ENCODE data around the gene UMPS.
"Not testable (repeated sequence)": the region's sequence is repeated elsewhere in the genome, so short reads cannot be mapped to it uniquely, and the experiment has no call there.

UMPS gene

DNA sequence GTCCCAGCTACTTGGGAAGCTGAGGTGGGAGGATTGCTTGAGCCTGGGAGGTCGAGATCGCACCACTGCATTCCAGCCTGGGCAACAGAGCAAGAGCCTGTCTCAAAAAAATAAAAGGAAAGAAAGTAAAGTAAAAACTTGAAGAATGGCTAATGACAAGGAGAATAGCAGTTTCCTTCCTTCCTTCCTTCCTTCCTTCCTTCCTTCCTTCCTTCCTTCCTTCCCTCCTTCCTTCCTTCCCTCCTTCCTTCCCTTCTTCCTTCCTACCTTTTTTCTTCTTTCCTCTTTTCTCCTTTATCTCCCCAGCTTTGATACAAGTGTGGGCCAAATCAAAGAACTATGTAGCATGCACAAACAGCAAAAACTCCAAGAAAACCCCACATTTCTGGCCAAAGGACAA is 23.0 kb upstream of the UMPS start:
- DNase-seq (ENCODE audit: low spot score) = not testable (repeated sequence)

GRCh38 chr3:124707656-124708062 is 22.6 kb upstream of the UMPS start:
- DNase-seq (ENCODE audit: low spot score) = no peak

DNA sequence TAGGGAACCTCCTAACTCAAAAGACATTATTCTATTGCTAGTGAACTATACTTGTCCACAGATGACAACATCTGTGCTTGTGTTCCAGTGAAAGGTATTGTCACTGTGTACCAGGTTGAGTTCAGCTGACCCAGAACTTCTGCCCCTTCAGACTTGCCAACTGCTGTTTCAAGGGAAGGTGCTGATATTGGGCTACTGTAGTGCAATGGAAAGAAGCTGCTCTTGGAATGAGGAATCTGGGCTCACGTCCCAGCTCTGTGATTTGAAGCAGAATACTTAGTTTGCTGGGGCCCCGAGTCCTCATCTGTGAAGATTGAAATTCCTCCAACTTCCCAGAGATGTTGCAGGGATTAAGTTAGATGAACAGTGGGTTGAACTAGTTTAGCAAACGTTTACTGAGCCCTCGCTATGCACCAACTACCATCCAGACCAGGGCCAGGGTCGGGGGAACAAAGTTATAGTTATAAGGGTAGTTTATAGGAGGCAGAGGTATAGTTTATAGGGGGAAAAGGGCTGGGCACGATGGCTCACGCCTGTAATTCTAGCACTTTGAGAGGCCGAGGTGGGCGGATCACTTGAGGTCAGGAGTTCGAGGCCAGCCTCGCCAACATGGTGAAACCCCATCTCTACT is 15.9 kb upstream of the UMPS start:
- DNase-seq (ENCODE audit: low spot score) = no peak

- no peak for DNase-seq (ENCODE audit: low spot score)
Observed at GRCh38 chr3:124722589-124722988, 7.7 kb upstream of the UMPS start.

DNA sequence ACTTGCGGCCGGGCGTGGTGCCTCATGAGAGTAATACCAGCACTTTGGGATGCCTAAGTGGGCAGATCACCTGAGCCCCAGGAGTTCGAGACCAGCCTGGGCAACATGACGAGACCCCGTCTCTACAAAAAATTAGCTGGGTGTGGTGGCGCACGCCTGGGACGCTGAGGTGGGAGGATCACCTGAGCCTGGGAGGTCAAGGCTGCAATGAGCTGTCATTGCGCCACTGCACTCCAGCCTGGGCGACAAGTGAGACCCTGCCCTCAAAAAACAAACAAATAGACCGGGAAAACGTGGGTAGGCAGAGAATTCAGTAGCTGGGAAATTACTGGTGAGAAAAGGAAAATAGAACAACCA is 667 bp downstream of the UMPS start:
- DNase-seq (ENCODE audit: low spot score) = no peak

DNA sequence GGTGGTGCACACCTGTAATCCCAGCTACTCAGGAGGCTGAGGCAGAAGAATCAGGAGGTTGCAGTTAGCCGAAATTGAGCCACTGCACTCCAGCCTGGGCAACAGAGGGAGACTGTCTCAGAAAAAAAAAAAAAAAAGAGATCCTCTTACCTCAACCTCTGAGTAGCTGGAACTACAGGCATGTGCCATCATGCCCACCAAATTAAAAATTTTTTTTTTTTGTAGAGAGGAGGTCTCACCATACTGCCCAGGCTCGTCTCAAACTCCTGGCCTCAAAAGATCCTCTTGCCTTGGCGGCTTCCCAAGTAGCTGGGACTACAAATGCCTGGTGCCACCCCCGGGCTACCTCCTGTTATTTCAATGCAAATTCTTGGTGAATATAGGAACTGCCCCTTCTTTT is 1.5 kb downstream of the UMPS start:
- no peak for DNase-seq (ENCODE audit: low spot score)

DNA sequence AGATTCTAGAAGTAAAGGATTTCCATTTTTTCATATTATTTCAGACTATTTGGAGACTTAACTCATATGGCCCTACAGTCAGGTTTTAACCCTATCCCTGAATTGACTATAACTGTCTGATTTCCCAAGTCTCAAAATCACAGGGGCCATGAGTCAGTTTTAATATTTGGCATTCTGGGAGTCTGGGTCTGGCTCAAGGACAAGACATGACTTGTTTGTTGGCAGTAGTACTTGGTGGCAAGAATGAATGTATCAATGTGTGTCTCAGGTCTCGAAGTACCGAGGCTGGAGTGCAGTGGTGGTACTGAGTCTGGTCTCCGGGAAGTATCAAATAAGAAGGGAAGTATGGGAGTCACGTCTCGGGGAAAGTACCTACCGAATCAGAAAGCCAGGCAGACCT is 10.8 kb downstream of the UMPS start:
- no peak for DNase-seq (ENCODE audit: low spot score)

- DNase-seq (ENCODE audit: low spot score) = no peak
Observed at GRCh38 chr3:124745756-124746155, 15.5 kb downstream of the UMPS start.

DNA sequence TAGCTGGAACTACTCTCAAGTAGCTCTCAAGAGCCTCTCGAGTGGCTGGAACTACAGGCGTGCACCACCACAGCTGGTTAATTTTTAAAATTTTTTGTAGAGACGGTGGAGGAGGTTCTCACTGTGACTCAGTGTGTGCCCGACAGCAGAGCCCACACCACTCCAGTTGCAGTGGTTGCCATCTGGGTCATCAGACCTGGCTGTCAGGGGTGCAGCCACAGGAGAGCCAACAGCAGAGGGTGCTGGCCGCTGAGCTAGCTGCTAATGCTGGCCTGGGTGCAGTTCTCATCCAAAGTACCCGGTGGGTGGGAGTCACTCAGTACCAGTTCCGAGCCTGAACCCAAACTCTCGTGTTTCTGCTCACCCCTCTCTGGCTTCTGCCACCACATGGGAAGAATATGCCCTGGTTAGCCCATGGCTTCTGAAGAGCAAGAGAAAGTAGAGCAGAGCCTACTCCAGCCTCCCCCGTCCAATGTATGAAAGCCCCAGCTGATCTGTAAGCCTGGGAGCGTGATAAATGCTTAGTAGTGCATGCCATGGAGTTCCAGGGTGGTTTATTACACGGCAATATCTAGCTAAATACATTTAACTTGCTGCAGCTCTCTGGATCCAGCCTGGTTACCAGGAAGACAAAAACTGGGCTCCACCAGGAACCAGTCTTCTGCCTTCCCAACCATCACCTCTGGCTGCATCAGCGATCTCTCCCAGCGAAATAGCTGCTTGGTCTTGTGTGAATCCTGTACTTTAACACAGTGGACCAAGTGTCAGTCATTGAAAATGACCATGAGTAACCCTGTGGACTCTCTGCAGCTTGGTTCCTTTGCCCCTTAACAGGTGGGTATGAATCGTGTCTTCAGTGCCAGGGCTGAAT is 17.1 kb downstream of the UMPS start:
- DNase-seq (ENCODE audit: low spot score) = no peak

DNA sequence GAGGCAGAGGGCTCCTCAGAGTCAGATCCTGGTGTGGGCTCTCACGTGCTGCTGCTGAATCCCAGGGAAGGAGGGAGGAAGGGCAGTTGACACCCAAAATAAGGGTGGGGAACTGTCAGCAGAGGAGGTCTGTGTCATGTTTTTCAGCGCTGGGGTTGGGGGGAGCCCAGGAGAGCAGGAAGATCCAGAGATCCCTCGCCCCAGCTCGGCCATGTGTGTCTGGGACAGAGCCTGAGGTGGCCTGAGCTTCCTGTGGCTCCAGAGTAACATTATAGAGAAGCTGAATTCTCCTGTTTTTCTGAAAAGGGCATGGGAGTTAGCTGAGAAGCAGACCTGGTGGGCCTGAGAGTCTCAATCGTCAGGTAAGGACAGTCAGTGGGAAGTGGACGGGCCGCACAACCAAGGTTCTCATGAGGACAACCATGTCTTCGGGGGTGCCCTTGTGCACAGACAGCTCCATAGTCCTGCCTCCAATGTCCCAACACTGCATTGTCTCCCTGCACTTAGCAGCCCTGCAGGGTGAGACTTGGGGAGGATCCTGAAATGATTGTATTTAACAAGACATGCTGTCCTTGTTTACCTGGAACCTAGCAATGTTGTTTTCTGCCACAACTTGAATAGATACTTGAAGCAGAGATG is 18.4 kb downstream of the UMPS start:
- DNase-seq (ENCODE audit: low spot score) = no peak

DNA sequence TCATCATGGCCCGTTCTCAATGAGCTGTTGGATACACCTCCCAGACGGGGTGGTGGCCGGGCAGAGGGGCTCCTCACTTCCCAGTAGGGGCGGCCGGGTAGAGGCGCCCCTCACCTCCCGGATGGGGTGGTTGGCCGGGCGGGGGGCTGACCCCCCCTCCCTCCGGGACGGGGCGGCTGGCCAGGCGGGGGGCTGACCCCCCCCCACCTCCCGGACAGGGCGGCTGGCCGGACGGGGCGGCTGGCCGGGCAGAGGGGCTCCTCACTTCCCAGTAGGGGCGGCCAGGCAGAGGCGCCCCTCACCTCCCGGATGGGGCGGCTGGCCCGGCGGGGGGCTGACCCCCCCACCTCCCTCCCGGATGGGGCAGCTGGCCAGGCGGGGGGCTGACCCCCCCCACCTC is 19.6 kb downstream of the UMPS start:
- DNase-seq (ENCODE audit: low spot score) = not testable (repeated sequence)

DNA sequence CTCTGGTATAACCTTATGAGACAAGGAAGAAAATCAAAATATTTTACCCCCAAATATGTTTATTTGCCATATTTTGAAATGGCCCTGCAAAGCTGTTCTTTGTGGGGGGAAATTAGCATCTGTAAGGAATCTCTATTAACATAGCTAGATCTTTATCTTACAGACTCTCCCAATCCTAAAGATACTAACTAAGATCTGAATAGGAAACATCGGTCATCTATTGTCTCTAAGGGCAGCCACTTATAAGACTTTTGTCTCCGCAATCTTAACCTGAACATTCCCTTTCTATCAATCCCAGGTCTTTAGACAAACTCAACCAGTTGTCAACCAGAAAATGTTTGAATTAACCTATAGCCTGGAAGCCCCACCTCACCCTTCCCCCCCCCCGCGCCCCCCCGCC is 21.2 kb downstream of the UMPS start:
- DNase-seq (ENCODE audit: low spot score) = no peak

DNA sequence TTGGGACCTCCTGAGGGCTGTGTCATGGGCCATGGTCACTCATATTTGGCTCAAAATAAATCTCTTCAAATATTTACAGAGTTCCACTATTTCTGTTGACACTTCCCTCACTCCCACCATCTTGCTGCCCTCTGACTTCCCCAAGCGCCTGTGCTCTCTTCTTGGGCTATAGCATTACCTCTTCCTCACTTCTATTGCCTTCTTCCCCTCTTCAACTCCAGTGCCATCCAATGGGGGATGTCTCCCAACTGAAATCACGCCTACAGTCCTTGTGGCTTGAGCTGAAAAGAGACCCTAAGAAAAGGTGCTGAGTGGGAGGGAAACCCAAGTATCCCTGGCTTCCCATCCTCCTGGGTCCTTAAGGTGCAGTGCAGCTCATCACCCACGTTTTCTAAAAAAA is 21.8 kb downstream of the UMPS start:
- DNase-seq (ENCODE audit: low spot score) = no peak

GRCh38 chr3:124757926-124758325 is 27.7 kb downstream of the UMPS start:
- not testable (repeated sequence) for DNase-seq (ENCODE audit: low spot score)

DNA sequence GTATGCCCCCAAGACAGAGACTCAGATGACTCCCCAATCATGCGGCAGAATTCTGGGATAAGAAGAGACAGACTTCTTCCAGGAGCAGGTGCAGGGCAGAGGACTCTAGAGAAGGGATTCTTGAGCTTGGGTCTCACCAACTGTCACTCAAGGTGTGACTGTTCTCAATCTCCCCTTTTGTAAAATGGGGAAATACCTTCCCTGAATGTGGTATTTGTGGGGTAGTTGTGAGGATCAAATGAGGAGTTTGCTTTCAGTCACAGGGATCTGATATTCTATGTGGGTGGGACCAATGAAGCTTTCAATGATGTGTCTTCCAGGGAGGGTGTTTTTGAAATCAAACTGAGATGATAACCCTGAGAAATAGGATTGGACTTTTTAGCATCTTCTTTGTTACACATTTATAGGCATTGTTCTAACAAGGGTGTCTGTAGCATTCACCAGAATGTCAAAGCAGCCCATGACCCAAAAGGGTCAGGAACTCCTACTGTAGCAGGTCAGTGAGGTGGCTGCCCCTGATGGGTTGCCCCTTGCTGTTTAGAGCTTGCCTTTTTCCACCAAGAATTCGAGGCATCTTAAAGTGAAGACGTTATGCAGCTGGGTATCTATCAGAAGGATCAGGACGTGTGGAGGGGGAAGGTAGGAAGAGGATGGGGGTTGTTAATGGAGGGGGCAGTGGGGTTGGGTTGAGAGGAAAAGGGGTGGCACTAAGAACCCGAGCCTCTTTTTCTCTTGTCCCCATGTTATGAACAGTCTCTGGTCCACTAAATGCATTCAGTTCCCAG is 28.8 kb downstream of the UMPS start:
- DNase-seq (ENCODE audit: low spot score) = no peak

DNA sequence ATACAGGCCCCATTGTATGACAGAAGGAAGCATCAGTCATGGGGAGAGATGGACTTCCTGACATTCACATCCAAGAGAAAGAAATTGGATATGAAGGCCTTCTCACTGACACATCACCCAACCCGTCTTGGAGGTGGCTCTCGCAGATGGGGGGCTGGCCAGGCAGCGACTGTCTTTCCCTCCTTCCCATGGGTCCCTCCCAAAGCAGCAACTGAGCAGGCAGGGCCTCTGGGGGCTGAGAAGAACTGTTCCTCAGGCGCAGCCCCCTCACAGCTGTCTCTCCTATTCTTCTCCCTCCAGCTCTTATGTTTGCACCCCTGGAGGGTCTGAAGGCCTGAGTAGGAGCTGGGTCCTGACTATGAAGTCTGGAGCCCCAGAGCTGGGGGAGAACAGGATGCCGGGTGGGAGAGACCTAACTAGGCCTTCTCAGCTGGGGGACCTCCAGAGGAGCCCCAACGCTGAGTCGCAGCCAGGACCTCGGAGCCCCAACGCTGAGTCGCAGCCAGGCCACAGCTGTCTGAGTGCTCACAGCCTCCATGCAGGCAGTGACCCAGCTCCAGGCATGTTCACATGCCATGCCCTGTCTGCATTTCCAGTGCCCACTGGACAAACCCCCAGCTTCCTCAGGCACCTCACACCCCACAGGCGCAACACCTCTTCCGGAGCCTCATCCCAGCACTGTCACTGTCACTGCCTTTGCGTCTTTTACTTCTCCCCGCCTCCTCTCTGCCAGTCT is 29.6 kb downstream of the UMPS start:
- DNase-seq (ENCODE audit: low spot score) = no peak

DNA sequence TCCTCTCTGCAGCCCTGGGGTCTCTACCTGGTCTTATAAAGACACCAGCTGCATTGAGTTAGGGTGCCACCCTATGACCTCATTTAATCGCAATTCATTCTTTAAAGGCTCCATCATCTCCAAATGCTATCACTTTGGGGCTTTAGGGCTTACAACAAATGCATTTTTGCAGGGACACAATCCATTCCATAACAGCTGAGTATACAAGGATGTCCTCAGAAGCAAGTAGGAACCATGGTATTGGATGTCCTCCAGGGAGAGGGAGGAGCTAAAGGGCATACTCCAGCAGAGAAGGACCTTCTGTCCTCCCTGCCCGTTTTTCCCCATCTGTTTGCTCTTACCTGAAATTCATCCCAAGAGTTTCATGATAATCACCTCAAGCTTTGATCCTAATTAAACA is 30.3 kb downstream of the UMPS start:
- no peak for DNase-seq (ENCODE audit: low spot score)

GRCh38 chr3:124761250-124761796 is 31.1 kb downstream of the UMPS start:
- DNase-seq (ENCODE audit: low spot score) = peak; percentile 82

GRCh38 chr3:124761935-124762660 is 31.8 kb downstream of the UMPS start:
- DNase-seq (ENCODE audit: low spot score) = no peak

GRCh38 chr3:124762661-124763011 is 32.4 kb downstream of the UMPS start:
- no peak for DNase-seq (ENCODE audit: low spot score)

DNA sequence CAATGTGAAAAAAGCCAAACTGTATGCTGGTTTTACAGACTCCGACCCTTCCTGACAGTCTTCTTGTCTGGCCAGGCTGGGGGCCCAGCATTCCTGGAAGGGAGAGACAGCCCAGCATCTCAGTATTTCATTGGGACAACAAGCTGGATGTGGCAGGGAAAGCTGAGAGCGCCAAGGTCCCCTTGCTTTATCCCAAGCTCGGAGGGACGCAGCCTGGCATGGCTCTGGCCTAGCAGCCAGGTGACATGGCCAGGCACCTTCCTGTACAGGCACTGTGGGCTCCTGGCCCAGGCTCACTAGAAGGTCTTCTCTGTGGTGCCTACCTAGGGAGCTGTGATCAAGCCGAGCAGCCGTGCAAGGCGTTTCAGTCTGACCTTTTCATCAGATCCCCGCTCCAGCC is 33.0 kb downstream of the UMPS start:
- DNase-seq (ENCODE audit: low spot score) = no peak
